ENCODE data around the gene GDAP1L1. TPM values are rescaled to one million over a fixed set of nuclear protein-coding genes. Genes with fewer than 3 reads are reported as not detected.

Gene GDAP1L1
- total RNA-seq, 1 donor, result 0.18 TPM

- no peak overlapping the region for H3K4me3 ChIP-seq (ENCODE audit: low read depth, low read length)
- no peak for DNase-seq (ENCODE audit: low read depth)
- TF ChIP-seq, protein P1, sequence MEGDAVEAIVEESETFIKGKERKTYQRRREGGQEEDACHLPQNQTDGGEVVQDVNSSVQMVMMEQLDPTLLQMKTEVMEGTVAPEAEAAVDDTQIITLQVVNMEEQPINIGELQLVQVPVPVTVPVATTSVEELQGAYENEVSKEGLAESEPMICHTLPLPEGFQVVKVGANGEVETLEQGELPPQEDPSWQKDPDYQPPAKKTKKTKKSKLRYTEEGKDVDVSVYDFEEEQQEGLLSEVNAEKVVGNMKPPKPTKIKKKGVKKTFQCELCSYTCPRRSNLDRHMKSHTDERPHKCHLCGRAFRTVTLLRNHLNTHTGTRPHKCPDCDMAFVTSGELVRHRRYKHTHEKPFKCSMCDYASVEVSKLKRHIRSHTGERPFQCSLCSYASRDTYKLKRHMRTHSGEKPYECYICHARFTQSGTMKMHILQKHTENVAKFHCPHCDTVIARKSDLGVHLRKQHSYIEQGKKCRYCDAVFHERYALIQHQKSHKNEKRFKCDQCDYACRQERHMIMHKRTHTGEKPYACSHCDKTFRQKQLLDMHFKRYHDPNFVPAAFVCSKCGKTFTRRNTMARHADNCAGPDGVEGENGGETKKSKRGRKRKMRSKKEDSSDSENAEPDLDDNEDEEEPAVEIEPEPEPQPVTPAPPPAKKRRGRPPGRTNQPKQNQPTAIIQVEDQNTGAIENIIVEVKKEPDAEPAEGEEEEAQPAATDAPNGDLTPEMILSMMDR (IDR thresholded peaks at IDR 0.05; ENCODE audit: insufficient read depth, low read length), result no peak
Observed at GRCh38 chr20:44301285-44301684, 54.2 kb downstream of the GDAP1L1 start.

DNA sequence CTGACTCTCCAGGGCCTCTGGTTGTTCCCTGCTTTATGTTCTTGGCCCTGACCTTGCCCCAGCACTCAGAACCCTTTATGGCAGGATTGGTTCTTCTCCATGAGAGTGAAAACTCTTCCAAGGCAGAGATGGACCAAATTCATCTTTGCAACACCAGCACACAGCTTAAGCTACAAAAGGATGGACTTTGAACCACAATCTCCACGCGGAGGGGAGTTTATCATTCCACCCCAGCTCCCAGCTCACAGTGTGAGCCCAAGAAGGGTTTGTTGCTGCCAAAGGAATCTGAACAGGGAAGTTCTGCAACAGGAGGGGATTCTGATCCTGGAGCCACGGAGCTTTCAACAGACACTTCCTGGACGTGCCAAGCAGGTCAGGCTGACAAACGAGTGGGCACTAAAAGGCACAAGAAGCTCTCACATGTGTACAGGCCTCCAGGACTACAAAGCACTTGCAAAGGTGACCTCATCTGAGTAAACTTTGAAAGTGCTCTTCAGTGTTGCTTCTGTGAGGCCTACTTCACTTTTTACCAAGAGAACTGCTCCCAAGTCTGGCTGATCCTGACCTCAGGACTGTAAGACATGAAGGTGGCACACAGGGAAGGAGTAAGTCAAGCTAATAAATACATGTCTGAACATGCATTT lies 55.0 kb downstream of the GDAP1L1 start:
- H3K4me3 ChIP-seq (ENCODE audit: low read depth, low read length), result no peak overlapping the region
- TF ChIP-seq, protein P1 (IDR thresholded peaks at IDR 0.05; ENCODE audit: insufficient read depth, low read length), result no peak
- DNase-seq (ENCODE audit: low read depth), result no peak

DNA sequence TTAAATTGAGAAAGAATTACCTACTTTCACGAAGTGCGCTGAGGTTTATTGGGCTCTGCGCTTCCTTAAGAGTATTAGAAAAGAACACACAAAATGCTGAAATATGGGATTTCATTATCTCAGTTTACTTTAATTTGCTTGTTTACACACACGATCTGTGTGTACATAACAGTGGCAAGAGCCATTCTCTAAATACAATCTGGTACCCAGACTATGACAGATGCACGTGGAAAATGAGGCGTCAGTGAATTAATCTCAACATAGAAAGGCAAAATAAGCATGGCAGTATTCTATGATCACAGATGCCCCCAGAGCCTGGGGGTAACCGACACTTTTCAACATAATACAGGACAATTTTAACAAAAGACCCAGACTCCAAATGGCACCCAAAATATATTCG lies 55.6 kb downstream of the GDAP1L1 start:
- TF ChIP-seq, protein P1 (IDR thresholded peaks at IDR 0.05; ENCODE audit: insufficient read depth, low read length), result no peak
- H3K4me3 ChIP-seq (ENCODE audit: low read depth, low read length), result no peak overlapping the region
- no peak for DNase-seq (ENCODE audit: low read depth)

- DNase-seq (ENCODE audit: low read depth), result no peak
- TF ChIP-seq, protein P1 (IDR thresholded peaks at IDR 0.05; ENCODE audit: insufficient read depth, low read length), result no peak
- no peak overlapping the region for H3K4me3 ChIP-seq (ENCODE audit: low read depth, low read length)
Observed at GRCh38 chr20:44304383-44304782, 57.3 kb downstream of the GDAP1L1 start.

GRCh38 chr20:44306927-44307326 lies 59.8 kb downstream of the GDAP1L1 start:
- no peak overlapping the region for H3K4me3 ChIP-seq (ENCODE audit: low read depth, low read length)
- TF ChIP-seq, protein P1 (IDR thresholded peaks at IDR 0.05; ENCODE audit: insufficient read depth, low read length), result no peak
- DNase-seq (ENCODE audit: low read depth), result no peak

GRCh38 chr20:44309763-44310663 lies 62.9 kb downstream of the GDAP1L1 start:
- H3K4me3 ChIP-seq (ENCODE audit: low read depth, low read length), result peak overlapping the region; percentile 98
- TF ChIP-seq, protein P1 (IDR thresholded peaks at IDR 0.05; ENCODE audit: insufficient read depth, low read length), result no peak
- peak; percentile 76 for DNase-seq (ENCODE audit: low read depth)
